NK-92 (cell line): ENCODE measurements around the gene SF3A1.

Source experiments
- DNase-seq: peaks from one replicate; lab custom pipeline; 2025; ENCODE audit not compliant: unreplicated experiment; lab: John Stamatoyannopoulos, UW

Gene SF3A1

DNA sequence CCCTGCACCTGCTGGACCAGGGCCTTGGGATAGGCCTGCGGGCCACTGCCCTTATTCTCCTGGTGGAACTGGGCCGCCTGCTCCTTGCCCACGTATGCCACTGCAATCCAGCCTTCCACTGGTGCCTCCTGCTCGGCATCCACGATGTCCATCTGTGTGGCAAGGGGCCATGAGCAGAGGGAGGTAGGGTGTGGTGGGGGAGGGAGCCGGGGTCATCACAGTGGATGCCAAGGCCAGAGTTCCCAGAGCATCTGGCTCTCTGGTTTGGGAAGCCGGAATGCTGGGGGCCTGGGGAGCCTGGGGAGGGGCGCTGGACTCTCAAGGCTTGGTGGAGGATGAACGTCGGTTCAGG is 29.9 kb upstream of the SF3A1 start:
- DNase-seq: no peak

DNA sequence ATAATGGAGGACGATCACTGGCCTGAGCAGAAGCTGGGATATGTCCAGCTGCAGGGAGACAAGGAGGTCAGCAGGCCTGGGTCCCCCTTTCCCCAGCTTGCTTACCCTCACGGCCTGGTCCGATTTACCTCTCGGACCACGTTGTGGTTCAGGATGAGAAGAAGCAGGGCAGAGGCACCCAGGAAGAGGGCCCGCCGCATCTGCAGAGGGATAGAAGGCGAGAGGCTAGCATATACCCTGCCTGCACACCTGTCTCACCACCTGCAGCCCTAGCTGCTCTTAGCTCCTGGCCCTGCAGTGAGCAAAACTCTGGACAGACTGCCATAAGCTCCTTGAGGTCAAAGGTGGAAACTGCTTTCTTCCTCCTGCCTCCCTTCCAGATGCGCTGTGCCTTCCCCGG is 29.2 kb upstream of the SF3A1 start:
- no peak for DNase-seq

DNA sequence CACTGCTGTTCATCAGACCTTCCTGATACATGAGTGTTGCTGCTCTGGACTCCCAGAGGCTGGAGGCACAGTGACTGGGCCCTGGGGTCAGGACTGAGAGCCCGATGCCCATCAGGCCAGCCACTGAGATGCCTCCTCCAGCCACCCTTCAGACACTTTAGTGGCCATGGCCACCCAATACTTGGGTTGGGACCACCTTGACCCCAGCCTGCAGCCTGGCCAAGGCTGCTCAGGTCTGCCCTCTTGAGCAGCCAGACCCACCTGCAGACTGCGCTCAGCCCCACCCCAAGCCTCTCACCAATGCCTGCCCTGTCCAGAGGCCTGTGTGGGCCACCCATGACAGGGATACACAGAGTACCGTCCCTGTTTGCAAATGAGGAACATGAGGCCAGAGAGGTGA is 26.4 kb upstream of the SF3A1 start:
- DNase-seq: no peak

DNA sequence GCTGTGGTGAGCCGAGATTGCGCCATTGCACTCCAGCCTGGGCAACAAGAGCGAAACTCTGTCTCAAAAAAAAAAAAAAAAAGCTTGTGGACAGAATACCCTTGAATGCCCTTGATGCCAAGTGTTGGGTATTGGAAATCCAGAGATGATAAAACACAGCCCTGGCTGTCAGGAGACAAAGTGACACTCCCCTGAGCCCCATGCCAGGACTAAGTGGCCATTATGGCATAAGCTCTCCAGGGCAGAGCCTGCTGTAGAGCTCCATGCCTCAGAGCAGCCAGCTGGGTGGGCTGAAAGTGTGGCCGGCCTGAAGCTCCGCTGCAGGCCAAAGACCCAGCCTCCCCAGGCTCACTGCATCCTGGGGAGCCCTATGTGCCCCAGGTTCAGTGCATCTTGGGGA is 25.6 kb upstream of the SF3A1 start:
- no peak for DNase-seq

DNA sequence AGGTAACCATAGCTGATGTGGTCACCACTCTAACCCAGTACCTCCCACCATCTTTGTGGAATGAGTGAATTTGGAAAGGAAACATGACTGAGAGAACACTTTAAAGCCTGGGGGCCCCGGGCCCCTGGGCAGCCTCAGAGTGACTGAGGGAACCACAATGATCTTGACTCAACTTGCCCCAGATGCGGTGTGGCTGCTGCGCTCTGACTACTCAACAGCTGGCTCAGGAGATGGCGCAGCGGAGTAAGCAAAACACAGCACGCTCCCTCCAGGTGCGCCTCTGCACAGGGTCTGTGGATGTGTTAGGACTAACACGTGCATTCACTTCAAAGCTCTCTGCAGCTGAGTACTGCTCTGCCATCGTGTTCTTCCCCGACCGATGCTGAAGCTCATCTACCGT is 24.6 kb upstream of the SF3A1 start:
- no peak for DNase-seq

DNA sequence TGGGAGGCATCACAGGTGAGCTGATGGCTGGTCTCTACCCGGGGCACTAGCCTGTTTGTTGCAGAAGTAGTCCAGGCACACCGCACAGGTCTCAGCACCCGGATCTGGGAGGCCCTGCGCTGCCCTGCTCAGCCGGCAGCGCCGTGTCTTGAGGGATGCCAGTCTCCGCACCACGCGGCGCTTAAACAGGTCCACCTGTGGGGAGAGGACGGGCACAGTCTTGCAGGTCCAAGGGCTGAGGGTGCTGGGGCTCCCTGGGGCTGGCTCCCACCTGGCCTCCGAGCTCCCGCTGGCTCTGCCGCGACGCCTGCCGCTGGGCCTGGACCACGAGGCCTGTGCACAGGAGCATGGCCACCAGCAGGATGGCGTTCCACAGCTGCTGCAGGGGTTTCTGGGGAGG is 23.3 kb upstream of the SF3A1 start:
- no peak for DNase-seq

DNA sequence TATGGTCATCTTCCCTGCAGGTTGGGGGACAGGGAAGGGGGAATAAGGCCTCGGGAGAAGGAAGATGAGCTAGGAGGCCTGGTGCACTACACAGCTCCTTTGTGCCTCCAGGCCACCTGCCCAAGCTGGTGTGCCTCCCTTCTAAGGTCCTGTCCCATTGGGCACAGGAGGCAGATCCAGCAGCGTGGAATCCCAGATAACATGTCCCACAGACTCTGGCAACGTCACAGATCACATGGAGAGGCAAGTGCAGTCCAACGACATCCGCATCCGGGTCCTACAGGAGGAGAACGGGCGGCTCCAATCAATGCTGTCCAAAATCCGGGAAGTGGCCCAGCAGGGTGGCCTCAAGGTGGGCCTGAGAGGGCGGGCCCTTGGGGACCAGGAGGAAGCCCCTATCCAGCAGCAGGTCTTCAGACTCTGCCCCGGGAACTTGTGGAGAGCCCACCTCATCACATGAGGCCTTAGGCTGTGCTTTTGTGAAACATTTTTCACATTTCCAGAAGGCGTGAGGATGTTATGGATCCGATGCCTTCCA is 18.7 kb upstream of the SF3A1 start:
- DNase-seq: no peak

DNA sequence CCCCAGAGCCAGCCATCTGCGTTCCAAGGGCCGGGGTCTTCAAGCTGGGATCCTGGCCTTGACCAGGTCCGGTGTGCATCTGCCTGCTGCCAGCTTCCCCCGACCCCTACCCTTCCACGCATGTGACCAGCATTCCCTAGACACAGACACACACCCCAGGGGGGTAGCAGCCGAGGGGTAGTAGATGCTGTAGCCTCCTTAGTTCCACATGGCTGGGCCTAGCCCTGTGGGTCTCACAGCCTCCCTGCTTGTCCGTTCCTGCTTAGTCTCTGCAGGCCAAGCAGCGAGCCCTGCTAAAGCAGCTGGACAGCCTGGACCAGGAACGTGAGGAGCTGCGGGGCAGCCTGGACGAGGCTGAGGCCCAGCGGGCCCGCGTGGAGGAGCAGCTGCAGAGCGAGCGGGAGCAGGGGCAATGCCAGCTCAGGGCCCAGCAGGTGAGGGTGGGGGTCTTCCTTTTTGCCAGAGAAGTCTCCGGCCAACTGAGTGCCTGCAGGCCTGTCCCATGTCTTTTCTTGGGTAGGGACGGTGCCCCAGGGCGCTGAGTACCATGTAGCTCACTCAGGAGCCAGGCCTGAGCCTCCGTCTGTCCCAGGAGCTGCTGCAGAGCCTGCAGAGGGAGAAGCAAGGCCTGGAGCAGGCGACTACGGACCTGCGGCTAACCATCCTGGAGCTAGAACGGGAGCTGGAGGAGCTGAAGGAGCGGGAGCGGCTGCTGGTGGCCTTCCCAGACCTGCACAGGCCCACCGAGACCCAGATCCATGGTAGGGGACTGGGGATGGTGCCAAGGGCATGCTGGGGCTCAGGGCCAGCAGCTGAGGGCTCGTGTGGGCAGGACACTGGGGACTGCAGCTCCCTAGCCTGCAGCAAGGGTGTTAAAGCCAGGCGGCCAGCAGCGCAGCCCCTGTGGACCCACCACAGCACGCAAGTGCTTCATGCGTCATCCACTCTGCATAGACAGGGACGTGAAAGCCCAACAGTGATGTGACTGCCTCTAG is 16.9 kb upstream of the SF3A1 start:
- DNase-seq: no peak

DNA sequence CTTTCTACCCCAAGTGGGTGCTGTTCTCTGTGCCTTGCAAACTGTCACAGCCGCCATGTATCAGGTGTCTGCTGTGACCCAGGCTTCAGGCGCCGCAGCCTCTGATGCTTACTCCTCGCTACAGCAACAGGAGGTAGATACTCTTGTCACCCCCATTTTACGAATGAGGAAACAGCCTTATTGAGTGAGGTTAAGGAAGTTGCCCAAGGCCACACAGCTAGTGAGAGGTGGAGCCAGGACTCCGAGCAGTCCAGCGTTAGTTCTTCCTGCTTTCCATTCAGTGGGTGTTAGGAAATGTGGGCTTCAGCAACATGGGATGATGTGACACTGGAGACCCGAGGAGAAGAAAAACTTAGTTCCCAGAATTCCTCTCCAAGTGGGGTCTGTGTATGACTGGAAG is 16.2 kb upstream of the SF3A1 start:
- DNase-seq: no peak

DNA sequence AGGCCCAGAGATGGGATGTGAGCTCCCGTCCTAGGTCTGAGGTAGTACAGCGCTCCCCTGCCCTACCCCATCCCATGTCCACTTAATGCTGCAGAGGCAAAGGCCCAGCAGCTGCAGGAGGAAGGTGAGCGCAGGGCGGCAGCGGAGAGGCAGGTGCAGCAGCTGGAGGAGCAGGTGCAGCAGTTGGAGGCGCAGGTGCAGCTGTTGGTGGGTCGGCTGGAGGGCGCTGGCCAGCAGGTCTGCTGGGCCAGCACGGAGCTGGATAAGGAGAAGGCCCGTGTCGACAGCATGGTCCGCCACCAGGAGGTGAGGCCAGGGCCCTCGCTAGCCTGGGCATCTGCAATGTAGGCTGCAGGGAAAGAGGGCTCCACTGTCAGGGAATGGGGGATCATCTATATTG is 15.3 kb upstream of the SF3A1 start:
- DNase-seq: no peak

DNA sequence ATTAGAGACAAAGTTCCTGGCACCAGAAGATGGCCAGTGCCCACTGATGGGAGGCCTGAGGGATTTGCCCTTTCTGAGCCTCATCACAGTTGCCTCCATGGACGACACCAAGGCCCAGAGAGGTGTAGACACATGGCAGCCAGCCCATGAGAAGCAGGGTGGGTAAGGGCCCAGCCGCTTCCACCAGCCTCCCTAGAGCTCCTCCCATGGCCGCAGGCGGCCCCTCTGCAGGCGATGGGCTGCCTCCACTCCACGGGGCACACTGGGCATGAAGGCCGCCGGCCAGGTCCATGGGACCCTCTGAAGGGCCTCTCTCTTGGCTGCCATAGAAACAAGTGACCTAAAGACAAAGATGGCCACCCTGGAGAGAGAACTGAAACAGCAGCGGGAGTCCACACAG is 14.6 kb upstream of the SF3A1 start:
- DNase-seq: no peak

DNA sequence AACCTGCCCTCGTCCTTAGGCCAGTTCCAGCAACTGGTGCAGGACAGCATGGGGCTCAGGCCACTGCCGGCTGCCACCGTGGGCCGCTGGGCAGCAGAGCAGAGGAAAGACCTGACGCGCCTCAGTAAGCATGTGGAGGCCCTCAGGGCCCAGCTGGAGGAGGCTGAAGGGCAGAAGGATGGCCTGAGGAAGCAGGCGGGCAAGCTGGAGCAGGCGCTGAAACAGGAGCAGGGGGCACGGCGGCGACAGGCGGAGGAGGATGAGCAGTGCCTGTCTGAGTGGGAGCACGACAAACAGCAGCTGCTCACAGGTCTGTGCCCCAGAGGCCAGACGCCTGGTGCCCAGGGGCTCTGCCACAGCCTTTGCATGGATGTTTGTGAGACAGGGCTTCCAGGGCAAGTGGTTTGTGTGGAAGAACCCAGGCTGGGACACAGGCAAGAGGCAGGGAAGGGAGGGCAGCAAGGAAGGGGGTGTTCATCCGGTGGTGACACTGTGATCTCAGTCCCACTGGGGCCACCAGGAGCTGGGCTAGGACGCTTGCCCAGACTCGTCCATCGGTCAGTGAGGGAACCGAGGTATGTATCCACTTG is 14.0 kb upstream of the SF3A1 start:
- no peak for DNase-seq

DNA sequence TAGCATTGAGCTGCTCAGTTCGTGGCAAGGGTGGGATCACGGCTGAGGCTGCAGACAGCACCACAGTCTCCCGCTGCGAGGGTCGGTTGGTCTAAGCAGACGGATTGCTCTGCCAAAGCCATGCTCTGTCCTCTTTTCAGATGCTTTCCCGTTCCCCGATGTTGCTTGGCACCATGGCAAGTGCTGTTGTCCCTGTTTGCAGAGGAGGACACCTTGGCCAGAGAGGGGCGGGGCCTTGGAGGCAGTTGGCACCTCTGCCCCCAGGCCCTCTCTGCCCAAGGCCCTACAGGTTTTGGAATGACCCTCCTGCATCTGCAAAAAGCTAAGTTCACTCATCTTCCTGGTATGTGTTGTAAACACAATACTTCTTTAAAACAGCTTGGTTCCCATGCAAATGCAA is 11.7 kb upstream of the SF3A1 start:
- DNase-seq: no peak

DNA sequence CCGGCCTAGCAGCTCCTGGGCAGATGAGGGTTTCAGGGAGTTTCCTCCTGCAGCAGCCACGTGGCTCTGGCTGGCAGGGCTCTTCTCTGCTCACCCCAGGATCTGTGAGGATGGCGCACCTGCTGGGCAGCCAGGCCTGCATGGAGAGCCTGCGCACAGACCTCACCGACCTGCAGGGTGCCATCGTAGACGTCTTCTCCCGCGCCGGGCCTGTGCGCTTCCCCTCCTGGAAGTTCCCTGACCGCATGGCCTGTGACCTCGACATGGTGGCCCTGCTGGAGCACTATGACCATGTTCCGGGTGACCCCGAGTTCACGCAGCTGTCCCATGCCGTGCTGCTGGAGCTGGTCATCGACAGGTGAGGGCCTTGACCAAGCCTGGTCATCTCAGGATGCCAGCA is 9.2 kb upstream of the SF3A1 start:
- DNase-seq: no peak

DNA sequence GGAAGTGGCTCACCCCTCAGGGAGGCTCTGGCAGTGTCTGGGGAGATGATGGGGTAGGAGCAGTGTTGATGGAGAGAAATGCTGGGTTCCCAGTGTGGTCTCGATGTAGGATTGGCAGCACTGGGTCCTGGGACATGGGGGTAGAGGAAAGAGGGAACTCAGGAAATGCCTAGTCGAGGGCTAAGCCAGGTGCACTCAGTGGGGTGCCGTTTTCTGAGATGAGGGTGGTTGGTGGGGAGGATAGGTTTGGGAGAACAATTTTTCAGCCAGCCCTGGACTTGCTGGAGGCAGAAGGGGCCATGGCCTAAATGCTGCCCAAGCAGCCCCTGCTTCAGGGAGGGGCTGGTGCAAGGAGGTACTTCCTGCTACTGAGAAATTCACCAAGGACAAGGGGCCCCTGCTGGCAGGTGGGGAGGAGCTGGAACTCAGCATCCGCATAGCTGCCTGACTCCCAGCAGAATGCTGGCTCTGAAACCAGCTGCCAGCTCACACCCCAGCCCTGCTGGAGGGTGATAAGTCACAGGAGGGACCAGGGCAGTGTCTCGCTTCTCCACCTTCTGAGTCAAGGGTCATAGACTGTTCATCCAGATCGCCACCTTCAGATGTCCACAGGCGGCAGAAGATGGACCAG is 6.1 kb upstream of the SF3A1 start:
- no peak for DNase-seq

DNA sequence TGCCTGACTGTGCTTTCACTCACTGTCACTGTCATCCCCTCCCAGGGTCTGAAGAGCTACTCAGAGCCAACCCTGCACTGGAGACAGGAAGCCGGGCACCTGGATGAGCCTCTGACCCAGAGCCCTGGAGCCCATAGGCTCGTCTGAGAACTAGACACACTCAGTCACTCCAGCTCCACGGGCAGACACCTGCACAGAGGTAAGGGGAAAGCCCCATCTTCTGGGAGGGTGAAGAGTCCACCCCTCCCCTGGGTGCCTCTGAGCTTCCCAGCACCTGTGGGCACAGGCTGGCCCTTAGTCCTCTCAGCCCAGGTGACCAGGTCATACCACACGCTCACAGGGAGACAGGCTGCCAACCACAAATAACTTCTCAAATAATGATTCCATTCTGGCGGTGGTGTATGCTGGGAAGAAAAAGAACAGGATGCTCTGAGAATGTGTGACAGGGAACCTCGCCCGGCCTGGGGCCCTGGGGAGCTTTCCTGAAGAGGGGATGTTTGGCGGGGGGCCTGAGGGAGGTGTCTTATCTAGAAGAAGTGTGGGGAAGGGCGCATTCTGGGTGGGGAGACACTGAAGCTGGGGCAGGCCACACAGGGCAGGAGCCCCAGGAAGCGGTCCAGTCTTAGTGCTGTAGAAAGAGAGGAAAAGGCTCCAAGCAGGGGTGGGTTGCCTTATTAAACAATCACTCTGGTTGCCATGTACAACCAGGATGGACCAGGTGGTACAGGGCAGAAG is 5.4 kb upstream of the SF3A1 start:
- no peak for DNase-seq

DNA sequence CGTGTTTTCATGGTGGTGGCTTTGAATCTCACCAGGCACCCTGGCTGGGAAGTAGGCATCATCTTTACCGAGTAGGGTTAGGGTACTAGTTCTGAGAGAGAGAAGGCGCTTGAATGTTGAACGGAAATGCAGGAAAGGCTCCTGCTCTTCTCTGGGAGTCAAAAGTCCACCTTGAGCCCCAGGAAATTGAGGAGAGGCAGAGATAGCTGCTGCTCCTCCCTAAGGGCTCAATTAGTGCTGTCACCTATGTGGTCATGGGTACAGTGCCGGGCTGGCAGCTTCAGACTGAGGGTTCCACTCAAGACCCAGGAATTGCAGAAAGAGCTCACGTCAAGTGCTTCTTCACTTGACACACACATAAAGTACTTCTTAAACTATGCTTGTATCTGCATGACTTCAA is 1.8 kb upstream of the SF3A1 start:
- DNase-seq: no peak

DNA sequence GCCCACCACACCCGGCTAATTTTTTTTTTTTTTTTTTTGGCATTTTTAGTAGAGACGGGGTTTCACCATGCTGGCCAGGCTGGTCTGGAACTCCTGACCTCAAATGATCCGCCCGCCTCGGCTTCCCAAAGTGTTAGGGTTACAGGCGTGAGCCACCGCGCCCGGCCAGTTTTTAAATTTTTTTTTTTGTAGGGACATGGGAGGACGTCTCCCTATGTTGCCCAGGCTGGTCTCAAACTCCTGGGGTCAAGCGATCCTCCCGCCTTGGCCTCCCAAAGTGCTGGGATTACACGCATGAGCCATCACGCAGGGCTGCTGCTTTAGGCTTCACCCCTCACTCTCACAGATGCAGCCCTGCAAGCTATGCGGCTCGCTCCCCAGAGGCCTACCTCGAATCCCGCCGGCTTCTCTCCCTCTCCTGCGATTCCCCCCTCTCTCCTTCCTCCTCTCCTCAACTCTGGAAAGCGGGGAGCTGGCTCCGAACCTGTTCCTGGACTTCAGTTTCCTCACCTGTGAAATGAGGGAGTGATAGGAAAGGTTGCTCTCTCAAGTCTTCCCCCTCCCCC is 1.0 kb upstream of the SF3A1 start:
- no peak for DNase-seq

DNA sequence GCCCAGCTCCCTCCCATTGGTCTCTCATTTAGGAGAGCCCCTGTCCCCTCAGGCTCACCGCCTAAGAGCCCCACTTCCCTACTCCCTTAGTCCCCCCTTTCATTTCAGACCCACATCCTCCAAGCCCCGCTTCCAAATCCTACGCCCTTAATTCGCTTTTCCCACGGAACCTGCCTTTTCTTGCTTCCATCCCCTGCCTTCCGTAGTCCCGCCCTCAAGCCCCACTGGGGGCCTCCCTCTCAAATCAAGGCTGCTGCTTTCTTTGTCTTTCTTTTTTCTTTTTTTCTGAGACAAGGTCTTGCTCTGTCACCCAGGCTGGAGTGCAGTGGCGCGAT is 509 bp upstream of the SF3A1 start:
- no peak for DNase-seq

DNA sequence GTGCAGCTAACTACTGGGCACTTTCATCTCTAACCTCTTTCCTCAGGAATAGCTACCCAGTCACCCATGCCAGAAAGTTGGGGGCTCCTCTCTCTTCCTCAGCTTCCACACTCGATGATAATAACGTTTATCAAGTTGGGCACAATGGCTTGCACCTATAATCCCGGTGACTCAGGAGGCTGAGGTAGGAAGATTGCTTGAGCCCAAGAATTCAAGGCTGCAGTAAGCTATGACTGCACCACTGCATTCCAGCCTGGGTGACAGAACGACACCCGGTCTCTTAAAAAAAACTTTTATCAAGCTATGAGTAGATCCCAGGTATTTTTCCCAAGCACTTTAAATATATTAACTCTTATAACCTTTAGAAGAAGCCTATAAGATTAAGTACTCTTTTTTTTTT is 2.0 kb downstream of the SF3A1 start:
- DNase-seq: no peak

DNA sequence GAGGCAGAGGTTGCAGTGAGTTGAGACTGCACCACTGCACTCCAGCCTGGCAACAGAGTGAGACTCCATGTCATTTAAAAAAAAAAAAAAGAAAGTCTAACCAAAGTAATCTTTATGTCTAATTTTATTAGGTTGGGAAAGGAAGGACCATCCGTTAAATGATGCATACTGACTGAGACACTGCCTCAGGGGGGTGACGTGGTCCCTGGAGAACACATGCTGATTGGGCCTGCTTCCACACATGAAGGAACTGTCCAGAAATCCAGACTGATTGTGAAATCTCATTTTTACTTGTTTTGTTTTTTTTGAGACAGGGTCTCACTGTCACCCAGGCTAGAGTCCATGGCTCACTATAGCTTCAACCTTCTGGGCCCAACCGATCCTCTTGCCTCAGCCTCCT is 5.5 kb downstream of the SF3A1 start:
- DNase-seq: no peak
